ENCODE data around the gene AVPR2. TPM values are rescaled to one million over a fixed set of nuclear protein-coding genes. Genes with fewer than 3 reads are reported as not detected.

The AVPR2 gene
- total and polyA plus RNA-seq, 4 donors, result 0.05 TPM; not detected in 3

DNA sequence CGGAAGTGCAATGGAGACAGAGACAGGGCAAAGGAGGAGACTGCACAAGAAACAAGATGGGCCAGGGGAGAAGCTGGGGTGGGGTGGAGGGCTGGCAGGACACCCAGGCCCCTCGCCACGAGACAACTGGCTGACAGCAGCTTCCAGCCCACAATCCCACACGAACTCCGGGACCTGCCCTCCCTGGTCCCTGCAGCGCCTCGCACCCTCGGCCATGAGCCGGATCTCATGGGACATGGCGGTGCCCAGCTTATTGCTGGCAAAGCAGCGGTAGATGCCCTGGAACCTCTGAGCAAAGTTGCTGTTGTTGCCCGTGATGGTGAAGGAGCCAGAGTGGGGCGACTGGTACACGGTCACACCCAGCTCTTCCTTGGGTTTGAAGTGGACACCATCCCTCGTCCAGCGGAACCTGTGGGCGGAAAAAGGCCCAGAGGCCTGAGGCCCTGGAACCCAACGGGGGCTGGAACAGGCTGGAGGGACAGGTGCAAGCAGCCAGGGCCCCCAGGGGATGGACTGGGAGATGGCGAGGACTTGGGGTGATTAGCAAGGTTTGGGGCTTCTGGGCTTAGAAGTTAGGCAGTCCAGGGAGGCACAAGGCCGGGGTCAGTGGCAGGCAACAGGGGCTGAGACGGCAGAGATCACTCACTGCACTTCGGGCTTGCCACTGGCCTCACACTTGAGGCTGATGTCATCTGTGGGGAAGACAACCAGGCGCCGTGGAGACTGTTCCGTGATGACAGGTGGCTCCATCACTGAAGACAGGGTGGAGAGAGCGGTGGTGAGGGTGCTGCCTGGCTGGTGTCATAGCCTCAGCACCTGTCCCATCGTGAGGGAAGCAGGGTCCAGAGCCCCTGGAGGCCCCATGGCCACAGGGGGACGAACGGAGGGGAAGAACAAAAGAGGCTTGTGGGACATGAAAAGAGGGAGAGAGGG, 32.3 kb upstream of the AVPR2 start:
- no peak for TF ChIP-seq GABPA (IDR thresholded peaks at IDR 0.05 in 1 of 2, conservative IDR thresholded peaks at IDR 0.05 in 1 of 2)
- TF ChIP-seq TAF1 (conservative IDR thresholded peaks at IDR 0.05), result no peak
- TF ChIP-seq YY1 (IDR thresholded peaks at IDR 0.05), result no peak
- TF ChIP-seq EGR1 (IDR thresholded peaks at IDR 0.05; ENCODE audit: low read depth in 2 of 2), result no peak
- TF ChIP-seq, protein P1, sequence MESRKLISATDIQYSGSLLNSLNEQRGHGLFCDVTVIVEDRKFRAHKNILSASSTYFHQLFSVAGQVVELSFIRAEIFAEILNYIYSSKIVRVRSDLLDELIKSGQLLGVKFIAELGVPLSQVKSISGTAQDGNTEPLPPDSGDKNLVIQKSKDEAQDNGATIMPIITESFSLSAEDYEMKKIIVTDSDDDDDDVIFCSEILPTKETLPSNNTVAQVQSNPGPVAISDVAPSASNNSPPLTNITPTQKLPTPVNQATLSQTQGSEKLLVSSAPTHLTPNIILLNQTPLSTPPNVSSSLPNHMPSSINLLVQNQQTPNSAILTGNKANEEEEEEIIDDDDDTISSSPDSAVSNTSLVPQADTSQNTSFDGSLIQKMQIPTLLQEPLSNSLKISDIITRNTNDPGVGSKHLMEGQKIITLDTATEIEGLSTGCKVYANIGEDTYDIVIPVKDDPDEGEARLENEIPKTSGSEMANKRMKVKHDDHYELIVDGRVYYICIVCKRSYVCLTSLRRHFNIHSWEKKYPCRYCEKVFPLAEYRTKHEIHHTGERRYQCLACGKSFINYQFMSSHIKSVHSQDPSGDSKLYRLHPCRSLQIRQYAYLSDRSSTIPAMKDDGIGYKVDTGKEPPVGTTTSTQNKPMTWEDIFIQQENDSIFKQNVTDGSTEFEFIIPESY (IDR thresholded peaks at IDR 0.05), result no peak
- no peak for TF ChIP-seq HNF4A (conservative IDR thresholded peaks at IDR 0.05)
- no peak for TF ChIP-seq RXRA (IDR thresholded peaks at IDR 0.05)
- TF ChIP-seq SP1 (IDR thresholded peaks at IDR 0.05), result no peak
- TF ChIP-seq, protein P2, sequence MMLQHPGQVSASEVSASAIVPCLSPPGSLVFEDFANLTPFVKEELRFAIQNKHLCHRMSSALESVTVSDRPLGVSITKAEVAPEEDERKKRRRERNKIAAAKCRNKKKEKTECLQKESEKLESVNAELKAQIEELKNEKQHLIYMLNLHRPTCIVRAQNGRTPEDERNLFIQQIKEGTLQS (IDR thresholded peaks at IDR 0.05), result no peak
- no peak for TF ChIP-seq NR2F2 (IDR thresholded peaks at IDR 0.05)
- TF ChIP-seq, protein P3, sequence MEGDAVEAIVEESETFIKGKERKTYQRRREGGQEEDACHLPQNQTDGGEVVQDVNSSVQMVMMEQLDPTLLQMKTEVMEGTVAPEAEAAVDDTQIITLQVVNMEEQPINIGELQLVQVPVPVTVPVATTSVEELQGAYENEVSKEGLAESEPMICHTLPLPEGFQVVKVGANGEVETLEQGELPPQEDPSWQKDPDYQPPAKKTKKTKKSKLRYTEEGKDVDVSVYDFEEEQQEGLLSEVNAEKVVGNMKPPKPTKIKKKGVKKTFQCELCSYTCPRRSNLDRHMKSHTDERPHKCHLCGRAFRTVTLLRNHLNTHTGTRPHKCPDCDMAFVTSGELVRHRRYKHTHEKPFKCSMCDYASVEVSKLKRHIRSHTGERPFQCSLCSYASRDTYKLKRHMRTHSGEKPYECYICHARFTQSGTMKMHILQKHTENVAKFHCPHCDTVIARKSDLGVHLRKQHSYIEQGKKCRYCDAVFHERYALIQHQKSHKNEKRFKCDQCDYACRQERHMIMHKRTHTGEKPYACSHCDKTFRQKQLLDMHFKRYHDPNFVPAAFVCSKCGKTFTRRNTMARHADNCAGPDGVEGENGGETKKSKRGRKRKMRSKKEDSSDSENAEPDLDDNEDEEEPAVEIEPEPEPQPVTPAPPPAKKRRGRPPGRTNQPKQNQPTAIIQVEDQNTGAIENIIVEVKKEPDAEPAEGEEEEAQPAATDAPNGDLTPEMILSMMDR (IDR thresholded peaks at IDR 0.05; ENCODE audit: low read depth, low read length, missing input control), result no peak
- Histone ChIP-seq H3K9ac (ENCODE audit: low read depth in 1 of 2, low read length in 2 of 2) (no peak overlapping the region), H3K4me1 (ENCODE audit: control insufficient read depth in 4 of 4, insufficient read depth in 4 of 4, low read length in 3 of 4) (no peaks in the 10 kb centered on the region), H3K4me3 (ENCODE audit: low read depth in 1 of 3, low read length in 3 of 3) (no peak overlapping the region), H3K27ac (ENCODE audit: low read depth in 1 of 2, low read length in 2 of 2) (no peak overlapping the region), H3K27me3 (ENCODE audit: control insufficient read depth in 4 of 4, insufficient read depth in 4 of 4, low read length in 3 of 4) (peaks cover 0 to 4% (median 0%) of the 10 kb centered on the region in 4 donors), H3K36me3 (ENCODE audit: control insufficient read depth in 4 of 4, insufficient read depth in 3 of 4, low read depth in 1 of 4, low read length in 3 of 4) (no peaks in the 10 kb centered on the region), H3K9me3 (ENCODE audit: control insufficient read depth in 4 of 4, low read length in 3 of 4) (no peaks in the 10 kb centered on the region)
- 70% methylated on average over 29 of the region's 29 CpGs for WGBS
- DNase-seq (ENCODE audit: low spot score), result no peak

DNA sequence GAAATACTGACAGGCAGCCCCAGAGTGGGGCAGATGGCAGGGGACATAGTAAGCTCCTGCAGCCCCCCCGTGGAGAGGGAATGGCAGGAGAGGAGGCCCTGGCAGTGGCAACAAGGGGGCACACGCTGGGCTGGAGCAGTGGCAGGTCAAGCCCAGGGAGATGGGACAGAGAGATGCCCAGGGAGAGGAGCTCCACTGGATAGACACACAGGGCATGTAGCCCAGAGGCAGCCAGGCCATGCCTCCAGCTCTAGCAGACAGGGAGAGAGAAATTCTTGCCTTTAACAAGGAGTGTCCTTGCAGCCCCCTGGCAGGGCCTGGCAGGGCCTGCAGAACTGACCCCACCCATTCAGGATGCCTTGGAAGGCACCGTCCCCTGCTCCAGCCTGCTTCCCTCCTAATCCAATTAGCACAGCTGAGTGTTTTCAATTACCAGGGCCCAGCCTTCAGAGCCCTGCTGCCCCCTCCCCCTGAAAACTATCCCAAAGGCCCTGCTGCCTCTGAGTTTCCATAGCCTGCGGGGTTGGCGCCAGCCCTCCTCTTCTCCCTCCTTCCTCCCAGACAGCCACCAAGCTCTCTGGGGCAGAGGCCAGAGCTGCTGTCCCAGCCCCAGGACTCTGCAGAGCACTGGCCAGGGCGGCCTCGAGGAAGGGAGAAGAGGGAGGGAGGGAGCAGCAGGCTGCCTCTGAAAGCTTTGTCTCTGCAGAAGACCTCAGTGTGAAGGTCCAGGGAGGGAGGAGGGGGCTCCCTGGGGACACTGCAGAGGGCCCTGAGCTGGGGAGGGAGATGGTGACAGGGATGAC, 31.0 kb upstream of the AVPR2 start:
- H3K27me3 ChIP-seq (ENCODE audit: control insufficient read depth in 4 of 4, insufficient read depth in 4 of 4, low read length in 3 of 4), result peaks cover 0 to 4% (median 0%) of the 10 kb centered on the region in 4 donors
- H3K4me3 ChIP-seq (ENCODE audit: low read depth in 1 of 3, low read length in 3 of 3), result no peak overlapping the region
- no peak for TF ChIP-seq SP1 (IDR thresholded peaks at IDR 0.05)
- no peak for TF ChIP-seq GABPA (IDR thresholded peaks at IDR 0.05 in 1 of 2, conservative IDR thresholded peaks at IDR 0.05 in 1 of 2)
- TF ChIP-seq, protein P3 (IDR thresholded peaks at IDR 0.05; ENCODE audit: low read depth, low read length, missing input control), result no peak
- 21% methylated on average over 7 of the region's 7 CpGs for WGBS
- no peak overlapping the region for H3K27ac ChIP-seq (ENCODE audit: low read depth in 1 of 2, low read length in 2 of 2)
- no peaks in the 10 kb centered on the region for H3K9me3 ChIP-seq (ENCODE audit: control insufficient read depth in 4 of 4, low read length in 3 of 4)
- H3K36me3 ChIP-seq (ENCODE audit: control insufficient read depth in 4 of 4, insufficient read depth in 3 of 4, low read depth in 1 of 4, low read length in 3 of 4), result no peaks in the 10 kb centered on the region
- H3K4me1 ChIP-seq (ENCODE audit: control insufficient read depth in 4 of 4, insufficient read depth in 4 of 4, low read length in 3 of 4), result no peaks in the 10 kb centered on the region
- H3K9ac ChIP-seq (ENCODE audit: low read depth in 1 of 2, low read length in 2 of 2), result no peak overlapping the region
- DNase-seq (ENCODE audit: low spot score), result no peak
